ENCODE results near the gene SLC13A3. TPM values are rescaled to one million over a fixed set of nuclear protein-coding genes. Genes with fewer than 3 reads are reported as not detected.

SLC13A3 gene
- total RNA-seq, 1 donor from 2014 or later = 2.9 TPM

DNA sequence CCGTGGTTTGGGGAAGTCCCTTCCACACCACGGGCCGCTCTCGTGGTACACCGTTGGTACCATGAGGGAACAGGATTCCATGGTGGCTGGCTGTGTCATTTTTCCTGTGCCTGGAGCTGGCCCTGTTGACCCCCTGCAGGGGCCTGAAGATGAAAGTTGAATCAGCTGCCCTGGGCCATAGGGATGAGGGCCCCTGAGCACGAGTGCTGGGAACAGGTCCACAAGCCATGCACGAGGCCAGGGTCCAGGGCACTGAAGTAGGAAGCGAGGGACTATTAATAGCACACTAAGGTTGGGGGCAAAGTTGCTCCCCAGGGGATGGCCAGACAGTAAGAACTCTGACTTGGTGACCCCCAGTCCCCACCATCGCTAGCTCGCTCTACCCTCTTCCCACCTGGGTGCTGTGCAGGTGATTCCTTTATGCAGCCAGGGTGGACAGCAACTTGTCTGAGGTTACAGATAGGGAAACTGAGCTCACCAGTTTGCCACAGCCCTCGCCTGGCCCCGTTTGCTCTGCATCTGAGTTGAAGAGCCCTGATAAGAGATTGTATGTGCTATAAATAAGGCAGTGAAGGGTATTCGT, 46.6 kb downstream of the SLC13A3 start:
- Mint-ChIP-seq H3K27ac (no peak overlapping the region), H3K27me3 (no peaks in the 10 kb centered on the region), H3K4me3 (ENCODE audit: low read depth) (no peak overlapping the region), H3K9me3 (ENCODE audit: low read depth) (no peaks in the 10 kb centered on the region), H3K36me3 (ENCODE audit: insufficient read depth) (no peaks in the 10 kb centered on the region), H3K4me1 (ENCODE audit: low read depth) (peaks cover 3% of the 10 kb centered on the region)
- DNase-seq (ENCODE audit: low spot score, unreplicated experiment) = no peak
- TF ChIP-seq, protein P1, sequence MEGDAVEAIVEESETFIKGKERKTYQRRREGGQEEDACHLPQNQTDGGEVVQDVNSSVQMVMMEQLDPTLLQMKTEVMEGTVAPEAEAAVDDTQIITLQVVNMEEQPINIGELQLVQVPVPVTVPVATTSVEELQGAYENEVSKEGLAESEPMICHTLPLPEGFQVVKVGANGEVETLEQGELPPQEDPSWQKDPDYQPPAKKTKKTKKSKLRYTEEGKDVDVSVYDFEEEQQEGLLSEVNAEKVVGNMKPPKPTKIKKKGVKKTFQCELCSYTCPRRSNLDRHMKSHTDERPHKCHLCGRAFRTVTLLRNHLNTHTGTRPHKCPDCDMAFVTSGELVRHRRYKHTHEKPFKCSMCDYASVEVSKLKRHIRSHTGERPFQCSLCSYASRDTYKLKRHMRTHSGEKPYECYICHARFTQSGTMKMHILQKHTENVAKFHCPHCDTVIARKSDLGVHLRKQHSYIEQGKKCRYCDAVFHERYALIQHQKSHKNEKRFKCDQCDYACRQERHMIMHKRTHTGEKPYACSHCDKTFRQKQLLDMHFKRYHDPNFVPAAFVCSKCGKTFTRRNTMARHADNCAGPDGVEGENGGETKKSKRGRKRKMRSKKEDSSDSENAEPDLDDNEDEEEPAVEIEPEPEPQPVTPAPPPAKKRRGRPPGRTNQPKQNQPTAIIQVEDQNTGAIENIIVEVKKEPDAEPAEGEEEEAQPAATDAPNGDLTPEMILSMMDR (IDR thresholded peaks at IDR 0.05; ENCODE audit: unreplicated experiment) = no peak

DNA sequence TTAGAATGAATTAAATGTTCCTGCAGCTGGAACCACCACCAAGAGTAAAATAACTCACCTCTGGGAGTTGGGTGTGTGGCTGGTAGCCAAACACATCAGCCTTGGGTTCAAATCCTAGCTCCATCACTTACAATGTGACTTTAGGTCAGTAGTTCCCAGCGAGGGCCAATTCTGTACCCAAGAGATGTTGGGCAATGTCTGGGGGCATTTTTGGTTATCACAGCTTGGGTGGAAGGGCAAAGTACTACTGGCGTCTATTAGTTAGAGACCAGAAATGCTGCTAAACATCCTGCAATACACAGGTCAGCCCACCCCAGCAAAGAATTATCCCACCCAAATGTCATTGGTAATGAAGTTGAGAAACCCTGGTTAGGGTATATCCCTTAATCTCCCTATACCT, 48.8 kb downstream of the SLC13A3 start:
- Mint-ChIP-seq H3K4me1 (ENCODE audit: low read depth) (peaks cover 5% of the 10 kb centered on the region), H3K9me3 (ENCODE audit: low read depth) (no peaks in the 10 kb centered on the region), H3K27ac (no peak overlapping the region), H3K27me3 (no peaks in the 10 kb centered on the region), H3K4me3 (ENCODE audit: low read depth) (no peak overlapping the region), H3K36me3 (ENCODE audit: insufficient read depth) (no peaks in the 10 kb centered on the region)
- TF ChIP-seq, protein P1 (IDR thresholded peaks at IDR 0.05; ENCODE audit: unreplicated experiment) = no peak
- no peak for DNase-seq (ENCODE audit: low spot score, unreplicated experiment)

DNA sequence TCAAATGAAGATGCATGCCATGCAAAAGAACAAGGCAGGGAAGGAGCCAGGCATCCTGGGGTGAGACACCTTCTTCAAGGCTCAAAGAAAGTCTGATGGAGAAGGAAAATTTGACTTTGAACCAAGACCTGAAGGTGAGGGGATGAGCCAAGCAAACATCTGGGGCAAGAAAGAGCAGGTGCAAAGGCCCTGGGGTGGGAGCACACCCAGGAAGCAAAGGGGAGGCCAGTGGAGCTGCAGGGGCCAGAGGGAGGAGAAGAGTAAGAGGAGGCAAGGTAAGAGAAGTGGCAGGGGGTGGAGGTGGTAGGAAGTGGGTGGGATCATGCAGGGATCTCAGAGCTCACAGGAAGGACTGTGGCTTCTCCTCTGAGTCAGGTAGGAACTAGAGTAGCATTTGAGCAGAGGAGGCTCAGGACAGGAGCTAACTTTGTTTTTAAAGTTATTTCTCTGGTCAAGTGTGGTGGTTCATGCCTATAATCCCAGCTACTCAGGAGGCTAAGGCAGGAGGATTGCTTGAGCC, 49.6 kb downstream of the SLC13A3 start:
- no peaks in the 10 kb centered on the region for H3K36me3 Mint-ChIP-seq (ENCODE audit: insufficient read depth)
- H3K9me3 Mint-ChIP-seq (ENCODE audit: low read depth) = no peaks in the 10 kb centered on the region
- peaks cover 5% of the 10 kb centered on the region for H3K4me1 Mint-ChIP-seq (ENCODE audit: low read depth)
- no peak for DNase-seq (ENCODE audit: low spot score, unreplicated experiment)
- TF ChIP-seq, protein P1 (IDR thresholded peaks at IDR 0.05; ENCODE audit: unreplicated experiment) = no peak
- no peak overlapping the region for H3K4me3 Mint-ChIP-seq (ENCODE audit: low read depth)
- H3K27me3 Mint-ChIP-seq = no peaks in the 10 kb centered on the region
- H3K27ac Mint-ChIP-seq = no peak overlapping the region

DNA sequence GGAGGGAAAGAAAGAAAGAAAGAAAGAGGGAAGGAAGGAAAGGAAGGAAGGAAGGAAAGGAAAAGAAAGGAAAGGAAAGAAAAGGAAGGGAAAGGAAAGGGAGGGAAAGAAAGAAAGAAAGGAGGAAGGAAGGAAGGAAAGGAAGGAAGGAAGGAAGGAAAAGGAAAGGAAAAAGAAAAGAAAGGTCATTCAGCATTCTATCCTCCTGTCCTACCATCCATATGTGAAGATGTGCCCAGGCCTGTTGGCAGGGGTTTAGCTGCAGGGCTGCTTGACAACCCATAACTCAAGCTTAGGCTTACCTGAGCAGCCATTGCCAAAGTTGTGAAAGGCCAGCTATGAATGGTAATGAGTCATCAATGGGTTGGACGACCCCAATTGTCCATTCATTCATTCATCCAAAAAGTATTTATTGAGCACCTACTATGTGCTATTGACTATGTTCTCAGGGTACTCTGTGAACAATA, 50.9 kb downstream of the SLC13A3 start:
- H3K36me3 Mint-ChIP-seq (ENCODE audit: insufficient read depth) = no peaks in the 10 kb centered on the region
- no peaks in the 10 kb centered on the region for H3K27me3 Mint-ChIP-seq
- H3K9me3 Mint-ChIP-seq (ENCODE audit: low read depth) = no peaks in the 10 kb centered on the region
- TF ChIP-seq, protein P1 (IDR thresholded peaks at IDR 0.05; ENCODE audit: unreplicated experiment) = no peak
- no peak for DNase-seq (ENCODE audit: low spot score, unreplicated experiment)
- H3K4me3 Mint-ChIP-seq (ENCODE audit: low read depth) = no peak overlapping the region
- peaks cover 5% of the 10 kb centered on the region for H3K4me1 Mint-ChIP-seq (ENCODE audit: low read depth)
- H3K27ac Mint-ChIP-seq = no peak overlapping the region

DNA sequence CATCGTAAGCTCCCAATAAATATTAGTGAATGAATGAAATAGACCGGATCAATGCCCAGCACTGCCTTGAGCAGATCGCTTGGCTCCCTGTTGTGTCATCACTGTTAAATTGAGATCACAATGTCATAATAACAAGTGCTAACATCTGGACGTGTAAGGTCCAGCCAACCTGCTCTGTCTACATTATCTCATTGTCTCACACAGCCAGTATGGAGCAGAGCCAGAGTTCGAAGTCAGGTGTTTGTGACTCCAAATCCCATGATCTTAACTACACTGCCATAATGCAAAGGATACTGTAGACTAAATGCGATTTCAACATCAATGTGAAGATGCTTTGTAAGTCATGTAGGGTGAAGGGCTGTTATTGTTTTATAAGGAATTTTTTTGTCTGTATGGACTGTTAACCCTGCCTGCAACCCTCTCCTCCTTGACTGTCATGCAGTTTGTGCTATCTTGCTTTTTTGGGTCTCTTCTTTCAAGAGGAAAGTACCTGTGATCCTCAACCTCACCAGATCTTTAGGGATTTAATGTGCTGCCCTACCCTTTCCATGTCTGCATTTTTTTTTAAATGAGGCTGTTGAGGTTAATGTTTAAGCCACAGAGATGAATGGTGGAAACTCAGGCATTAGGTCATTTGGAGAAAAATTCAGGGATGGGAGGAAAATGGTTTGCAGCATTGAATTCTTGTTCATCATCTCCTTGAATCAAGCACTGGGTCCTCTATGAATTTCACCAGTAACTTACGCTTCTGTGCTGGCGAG, 51.9 kb downstream of the SLC13A3 start:
- no peak overlapping the region for H3K27ac Mint-ChIP-seq
- no peaks in the 10 kb centered on the region for H3K27me3 Mint-ChIP-seq
- TF ChIP-seq, protein P1 (IDR thresholded peaks at IDR 0.05; ENCODE audit: unreplicated experiment) = no peak
- no peak overlapping the region for H3K4me3 Mint-ChIP-seq (ENCODE audit: low read depth)
- no peaks in the 10 kb centered on the region for H3K9me3 Mint-ChIP-seq (ENCODE audit: low read depth)
- no peaks in the 10 kb centered on the region for H3K36me3 Mint-ChIP-seq (ENCODE audit: insufficient read depth)
- H3K4me1 Mint-ChIP-seq (ENCODE audit: low read depth) = peaks cover 5% of the 10 kb centered on the region
- no peak for DNase-seq (ENCODE audit: low spot score, unreplicated experiment)

All from progenitor cell of endocrine pancreas (in vitro differentiated cells).